Measurements from ENCODE around the gene MS4A8. TPM values are rescaled to one million over a fixed set of nuclear protein-coding genes. Genes with fewer than 3 reads are reported as not detected.

The MS4A8 gene
- total RNA-seq, 3 donors from 2014 or later (not counting 1 experiment from before 2014, with no cell fraction given), result not detected

- no peaks in the 10 kb centered on the region for H3K36me3 Mint-ChIP-seq
- H3K27me3 Mint-ChIP-seq (ENCODE audit: low read depth in 2 of 2), result peaks cover 15 to 24% of the 10 kb centered on the region in 2 donors
- H3K4me3 Mint-ChIP-seq, result no peak overlapping the region
- H3K36me3 ChIP-seq (ENCODE audit: control insufficient read depth, insufficient read depth, low read length), result no peaks in the 10 kb centered on the region
- DNase-seq (no peak), ATAC-seq (no peak)
- no peak overlapping the region for H3K27ac ChIP-seq (ENCODE audit: low read length)
- no peak overlapping the region for H3K4me3 ChIP-seq (ENCODE audit: low read length)
- intact Hi-C loops (cut with micrococcal nuclease), result no loop called here
- TF ChIP-seq, protein P1, sequence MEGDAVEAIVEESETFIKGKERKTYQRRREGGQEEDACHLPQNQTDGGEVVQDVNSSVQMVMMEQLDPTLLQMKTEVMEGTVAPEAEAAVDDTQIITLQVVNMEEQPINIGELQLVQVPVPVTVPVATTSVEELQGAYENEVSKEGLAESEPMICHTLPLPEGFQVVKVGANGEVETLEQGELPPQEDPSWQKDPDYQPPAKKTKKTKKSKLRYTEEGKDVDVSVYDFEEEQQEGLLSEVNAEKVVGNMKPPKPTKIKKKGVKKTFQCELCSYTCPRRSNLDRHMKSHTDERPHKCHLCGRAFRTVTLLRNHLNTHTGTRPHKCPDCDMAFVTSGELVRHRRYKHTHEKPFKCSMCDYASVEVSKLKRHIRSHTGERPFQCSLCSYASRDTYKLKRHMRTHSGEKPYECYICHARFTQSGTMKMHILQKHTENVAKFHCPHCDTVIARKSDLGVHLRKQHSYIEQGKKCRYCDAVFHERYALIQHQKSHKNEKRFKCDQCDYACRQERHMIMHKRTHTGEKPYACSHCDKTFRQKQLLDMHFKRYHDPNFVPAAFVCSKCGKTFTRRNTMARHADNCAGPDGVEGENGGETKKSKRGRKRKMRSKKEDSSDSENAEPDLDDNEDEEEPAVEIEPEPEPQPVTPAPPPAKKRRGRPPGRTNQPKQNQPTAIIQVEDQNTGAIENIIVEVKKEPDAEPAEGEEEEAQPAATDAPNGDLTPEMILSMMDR (IDR thresholded peaks at IDR 0.05), result no peak
- H3K4me1 Mint-ChIP-seq, result no peaks in the 10 kb centered on the region
- H3K27me3 ChIP-seq (ENCODE audit: control insufficient read depth, insufficient read depth, low read length), result no peaks in the 10 kb centered on the region
- no peak overlapping the region for H3K27ac Mint-ChIP-seq
- no peaks in the 10 kb centered on the region for H3K4me1 ChIP-seq (ENCODE audit: control insufficient read depth, insufficient read depth, low read length)
- no peaks in the 10 kb centered on the region for H3K9me3 ChIP-seq (ENCODE audit: control insufficient read depth, insufficient read depth, low read length)
- WGBS (ENCODE audit: insufficient coverage), result 50% methylated on average over 1 of the region's 1 CpG
- H3K9me3 Mint-ChIP-seq, result no peaks in the 10 kb centered on the region
Observed at GRCh38 chr11:60764879-60765278, 65.5 kb downstream of the MS4A8 start.

DNA sequence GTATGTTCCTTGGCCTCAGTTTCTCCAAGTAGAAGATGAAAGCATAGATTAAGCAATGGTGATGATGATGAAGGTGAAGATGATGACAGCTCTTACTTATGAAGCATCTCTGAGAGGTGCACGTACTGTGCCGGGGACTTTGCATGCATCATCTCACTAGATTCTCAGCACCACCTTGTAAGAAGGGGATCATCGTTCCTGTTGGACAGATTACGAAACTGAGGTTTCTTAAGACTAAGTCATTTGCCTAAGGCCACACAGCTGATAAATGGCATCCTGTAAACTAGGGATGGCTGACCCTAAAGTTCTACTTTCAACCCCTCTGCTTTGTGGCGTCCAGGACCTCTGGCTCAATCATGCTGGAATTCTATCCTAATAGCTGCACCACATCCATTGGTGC is 65.9 kb downstream of the MS4A8 start:
- WGBS (ENCODE audit: insufficient coverage), result 92% methylated on average over 5 of the region's 5 CpGs
- Mint-ChIP-seq H3K4me1 (no peaks in the 10 kb centered on the region), H3K4me3 (no peak overlapping the region), H3K36me3 (no peaks in the 10 kb centered on the region), H3K27ac (no peak overlapping the region), H3K9me3 (no peaks in the 10 kb centered on the region), H3K27me3 (ENCODE audit: low read depth in 2 of 2) (peaks cover 10 to 19% of the 10 kb centered on the region in 2 donors)
- TF ChIP-seq, protein P1 (IDR thresholded peaks at IDR 0.05), result no peak
- ATAC-seq (no peak), DNase-seq (no peak)
- H3K9me3 ChIP-seq (ENCODE audit: control insufficient read depth, insufficient read depth, low read length), result no peaks in the 10 kb centered on the region
- intact Hi-C loops (cut with micrococcal nuclease), result no loop called here
- no peaks in the 10 kb centered on the region for H3K27me3 ChIP-seq (ENCODE audit: control insufficient read depth, insufficient read depth, low read length)
- no peaks in the 10 kb centered on the region for H3K36me3 ChIP-seq (ENCODE audit: control insufficient read depth, insufficient read depth, low read length)
- H3K4me3 ChIP-seq (ENCODE audit: low read length), result no peak overlapping the region
- no peaks in the 10 kb centered on the region for H3K4me1 ChIP-seq (ENCODE audit: control insufficient read depth, insufficient read depth, low read length)
- no peak overlapping the region for H3K27ac ChIP-seq (ENCODE audit: low read length)

Other genes with a start within 250 kb of the MS4A8 start
- gene MS4A1, start 243.8 kb upstream of the MS4A8 start, total RNA-seq, result 1 to 10 TPM; 4.8 to 7.1 (median 6.7) TPM
- not detected for gene MS4A12, start 206.8 kb upstream of the MS4A8 start, total RNA-seq
- gene MS4A13, start 184.2 kb upstream of the MS4A8 start, total RNA-seq, result not detected
- gene MS4A18, start 25.1 kb downstream of the MS4A8 start, total RNA-seq, result not detected
- gene MS4A15, start 57.3 kb downstream of the MS4A8 start, total RNA-seq, result not detected
- not detected for gene MS4A10, start 85.7 kb downstream of the MS4A8 start, total RNA-seq
- 10 to 100 TPM; 10.6 to 12.5 (median 10.7) TPM for gene CCDC86, start 142.5 kb downstream of the MS4A8 start, total RNA-seq
- gene PTGDR2, start 156.3 kb downstream of the MS4A8 start, total RNA-seq, result 10 to 100 TPM in 1 of 3 donors, 1 to 10 TPM in 1, under 1 TPM in 1; 0.66 to 12.4 (median 1.7) TPM
- gene ZP1, start 167.9 kb downstream of the MS4A8 start, total RNA-seq, result under 1 TPM in 1 of 3 donors, not detected in 2; 0.35 TPM
- 10 to 100 TPM; 61.0 to 69.7 (median 67.5) TPM for gene PRPF19, start 207.0 kb downstream of the MS4A8 start, total RNA-seq
- gene TMEM109, start 214.5 kb downstream of the MS4A8 start, total RNA-seq, result 100 to 1,000 TPM in 1 of 3 donors, 10 to 100 TPM in 2; 89.3 to 102 (median 96.8) TPM
- not detected for gene TMEM132A, start 224.8 kb downstream of the MS4A8 start, total RNA-seq

Measured in natural killer cell (primary cell).